SU-DHL-6 (cell line): ENCODE results near the gene CARMIL3.

Experiments used
- CTCF ChIP-seq: fragments of 200-600 bp; sonication (generic); IDR thresholded peaks from one replicate; pipeline ENCODE4 v1.5.1; 2017; ENCODE audit warnings: antibody characterized with exemption, mild to moderate bottlenecking, low read length, moderate library complexity; ENCODE audit not compliant: insufficient read depth, poor library complexity, severe bottlenecking
- EZH2phosphoT487 ChIP-seq: fragments of 200-600 bp; sonication (generic), shearing (Covaris generic); conservative IDR thresholded peaks from 2 replicates; pipeline ENCODE4 v1.6.1; 2018; ENCODE audit warnings: mild to moderate bottlenecking, antibody characterized with exemption, low read length, moderate library complexity, mixed read lengths

- TF ChIP-seq CTCF (no peak), EZH2phosphoT487 (no peak)
These were observed 11.1 kb upstream of the CARMIL3 start for GRCh38 chr14:24040692-24041091.
